NCI-H2196 (cell line): Measurements from ENCODE around the gene EVC.

ENCODE experiments used
- DNase-seq: peaks from one replicate; lab custom pipeline; 2025; ENCODE audit not compliant: unreplicated experiment; lab: John Stamatoyannopoulos, UW

EVC gene

DNA sequence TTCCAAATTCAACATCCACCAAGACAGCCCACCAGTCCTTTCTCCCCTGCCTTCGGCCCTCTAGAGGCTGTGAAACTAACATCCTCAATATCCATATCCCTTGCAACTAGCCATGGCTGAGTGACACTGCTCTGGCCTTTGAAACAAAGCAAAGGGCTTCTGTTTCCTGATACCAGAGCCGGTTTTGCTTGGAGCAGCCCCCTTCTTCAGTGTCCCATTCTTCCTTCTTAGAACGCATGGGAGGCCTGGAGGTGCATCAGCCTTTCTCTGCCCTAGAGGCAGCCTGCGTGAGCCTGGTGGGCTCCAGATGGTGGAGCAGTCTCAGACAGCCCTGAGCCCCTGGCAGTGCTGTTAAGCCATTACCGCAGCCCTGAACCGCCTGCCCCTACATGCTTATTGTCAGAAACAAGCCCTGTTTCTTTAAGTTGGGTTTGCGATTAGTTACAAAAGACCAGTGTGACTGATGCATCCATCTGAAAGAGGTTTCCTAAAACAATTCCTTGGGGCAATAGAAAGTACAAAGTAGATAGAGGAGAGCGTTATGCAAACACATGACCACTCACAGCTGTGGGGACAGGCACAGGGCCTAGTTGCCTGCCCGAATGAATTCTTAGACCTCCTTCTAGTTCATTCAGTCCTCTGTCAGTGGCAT is 74.1 kb downstream of the EVC start:
- no peak for DNase-seq

DNA sequence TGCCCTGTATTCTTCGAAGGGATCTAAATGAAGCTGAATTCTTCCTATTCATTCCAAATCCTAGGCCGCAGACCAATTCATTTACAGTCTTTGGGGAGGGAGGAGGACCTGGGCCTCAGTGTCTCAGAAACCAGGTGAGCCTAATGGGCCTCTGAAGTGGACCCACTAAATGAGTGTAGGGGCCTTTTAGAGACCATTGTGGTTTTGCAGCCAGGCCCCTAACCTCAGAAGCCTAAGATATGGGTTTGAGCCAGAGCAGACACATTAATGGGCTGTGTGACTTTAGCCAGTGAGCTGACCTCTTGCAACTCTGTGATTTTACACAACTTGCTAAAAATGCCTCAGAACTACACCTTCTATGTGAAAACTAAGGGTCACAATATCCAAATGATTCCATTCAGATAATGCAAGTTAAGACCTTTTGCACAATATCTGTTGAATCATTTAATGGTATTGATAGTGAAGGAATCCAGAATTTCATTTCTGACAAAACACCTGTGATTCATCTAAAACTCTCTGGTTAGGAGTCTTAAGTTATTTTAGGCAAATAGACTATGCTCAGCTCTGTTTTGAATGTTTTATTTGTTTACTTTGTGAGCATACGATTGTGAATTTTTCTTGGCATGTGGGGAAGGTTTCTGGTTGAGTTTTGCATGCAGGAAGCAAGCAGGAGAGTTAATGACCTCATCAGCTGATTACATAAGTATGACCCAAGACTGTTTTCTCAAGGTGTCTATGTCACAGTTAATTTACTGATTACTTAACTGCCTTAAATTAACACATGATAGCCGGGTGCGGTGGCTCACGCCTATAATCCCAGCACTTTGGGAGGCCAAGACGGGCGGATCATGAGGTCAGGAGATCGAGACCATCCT is 75.0 kb downstream of the EVC start:
- no peak for DNase-seq

DNA sequence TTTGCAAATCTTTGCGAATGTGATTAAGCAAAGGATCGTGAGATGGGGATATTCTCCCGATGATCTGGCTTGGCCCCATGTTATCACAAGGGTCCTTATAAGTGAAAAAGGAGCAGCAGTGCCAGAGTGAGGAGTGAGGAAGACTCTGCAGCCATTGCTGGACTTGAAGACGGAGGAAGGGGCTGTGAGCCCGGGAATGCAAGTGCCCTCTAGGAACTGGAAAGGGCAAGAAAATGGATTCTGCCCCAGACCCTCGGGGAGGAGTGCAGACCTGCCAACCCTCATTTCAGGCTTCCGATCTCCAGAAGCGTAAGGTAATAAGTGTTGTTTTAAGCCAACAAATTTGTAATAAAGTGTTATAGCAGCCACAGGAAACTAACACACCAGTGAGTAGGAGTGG is 76.3 kb downstream of the EVC start:
- no peak for DNase-seq

DNA sequence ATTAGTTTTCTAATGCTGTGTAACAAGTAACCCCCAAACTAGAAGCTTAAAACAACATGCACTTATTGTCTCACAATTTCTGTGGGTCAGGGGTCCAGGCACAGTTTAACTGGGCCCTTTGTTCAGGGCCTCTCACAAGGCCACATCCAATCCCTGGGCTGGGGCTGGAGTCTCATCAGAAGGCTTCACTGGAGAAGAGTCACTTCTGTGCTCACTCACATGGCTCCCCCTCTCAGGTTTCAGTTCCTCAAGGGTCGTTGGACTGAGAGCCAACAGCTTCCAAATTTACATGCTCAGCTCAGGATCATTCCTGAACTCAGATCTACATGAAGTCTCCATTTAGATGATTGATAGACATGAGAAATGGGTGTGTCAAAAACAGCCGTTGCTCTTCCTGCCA is 77.1 kb downstream of the EVC start:
- no peak for DNase-seq

DNA sequence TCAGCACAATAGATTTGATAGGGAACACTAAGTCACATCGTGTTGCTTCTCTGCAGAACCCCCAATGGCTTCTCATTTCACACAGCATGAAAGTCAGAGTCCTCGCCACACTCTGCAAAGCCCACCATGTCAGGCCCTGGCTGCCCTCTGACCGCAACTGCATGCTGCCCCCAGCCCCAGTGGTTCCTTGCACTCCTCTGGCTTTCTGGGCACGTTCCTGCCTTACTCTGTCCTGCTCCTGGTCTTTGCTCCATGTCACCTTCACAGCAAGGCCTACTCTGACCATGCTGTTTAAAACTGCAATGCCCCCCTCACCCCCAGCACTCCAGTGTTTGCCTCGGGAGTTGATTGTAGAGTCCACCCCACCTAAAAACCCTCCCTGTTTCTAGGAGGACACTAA is 78.1 kb downstream of the EVC start:
- no peak for DNase-seq

DNA sequence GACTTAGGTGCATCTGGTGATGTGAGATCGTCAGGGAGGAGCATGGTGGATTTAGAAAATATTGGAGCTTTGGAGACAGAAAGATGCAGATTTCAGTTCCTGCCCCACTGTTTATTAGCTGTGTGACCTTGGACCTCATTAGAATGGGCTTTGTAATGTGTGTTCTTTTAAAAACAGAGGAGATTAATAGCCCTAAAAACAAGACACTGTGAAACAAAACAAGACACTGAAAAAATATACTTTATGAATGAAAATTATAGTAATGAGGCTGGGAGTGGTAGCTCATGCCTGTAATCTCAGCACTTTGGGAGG is 79.5 kb downstream of the EVC start:
- DNase-seq = no peak

DNA sequence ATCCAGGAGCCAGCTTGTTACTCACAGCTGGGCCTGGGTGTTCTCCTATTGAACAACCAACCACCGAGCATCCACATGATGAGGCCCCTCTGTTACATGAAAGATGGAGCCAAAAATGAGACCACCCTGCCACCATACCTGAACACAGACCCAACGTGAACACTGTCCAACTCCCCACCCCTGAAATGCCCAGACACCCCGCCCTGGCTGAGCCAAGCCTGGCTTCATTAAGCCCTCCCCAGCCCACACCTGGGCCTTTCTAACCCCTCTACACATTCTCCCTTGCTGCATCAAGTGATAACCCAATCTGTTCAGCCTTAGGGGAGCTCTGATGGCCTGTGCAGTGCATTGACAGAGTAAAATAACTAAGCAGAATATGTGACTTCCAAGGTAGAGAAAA is 80.7 kb downstream of the EVC start:
- DNase-seq = no peak

DNA sequence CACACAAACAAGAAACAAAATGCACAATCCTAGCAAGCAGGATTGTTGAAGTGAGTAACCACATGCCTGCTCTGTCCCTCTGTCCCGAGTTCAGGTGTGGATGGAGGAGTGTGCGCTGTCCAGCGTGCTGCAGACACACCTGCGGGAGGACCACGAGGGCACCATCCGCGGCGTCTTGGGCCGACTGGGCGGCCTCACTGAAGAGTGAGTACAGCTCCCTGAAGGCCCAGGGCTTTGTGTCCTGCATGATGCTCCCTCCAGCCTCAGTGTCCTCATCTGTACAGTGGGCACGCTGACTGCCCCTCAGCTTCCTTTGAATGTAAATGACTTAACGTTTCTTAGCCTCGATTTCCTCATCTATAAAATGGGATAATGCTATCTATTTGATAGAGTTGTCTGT is 82.5 kb downstream of the EVC start:
- DNase-seq = no peak

DNA sequence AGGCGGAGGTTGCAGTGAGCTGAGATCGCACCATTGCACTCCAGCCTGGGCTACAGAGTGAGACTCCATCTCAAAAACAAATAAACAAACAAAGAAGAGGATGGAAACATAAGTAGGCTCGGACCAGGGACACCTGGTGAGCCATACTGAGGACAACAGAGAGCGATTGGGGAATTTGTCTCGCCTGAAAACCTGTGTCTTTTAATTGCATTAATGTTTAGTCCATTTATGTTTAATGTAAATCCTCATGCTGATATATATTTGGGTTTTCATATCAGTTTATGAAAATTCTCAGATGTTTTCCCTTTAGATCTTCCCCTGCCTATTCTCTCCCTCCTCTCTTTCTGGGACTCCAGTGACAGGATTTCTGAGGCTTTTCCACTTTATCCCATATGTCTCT is 84.6 kb downstream of the EVC start:
- DNase-seq = no peak

DNA sequence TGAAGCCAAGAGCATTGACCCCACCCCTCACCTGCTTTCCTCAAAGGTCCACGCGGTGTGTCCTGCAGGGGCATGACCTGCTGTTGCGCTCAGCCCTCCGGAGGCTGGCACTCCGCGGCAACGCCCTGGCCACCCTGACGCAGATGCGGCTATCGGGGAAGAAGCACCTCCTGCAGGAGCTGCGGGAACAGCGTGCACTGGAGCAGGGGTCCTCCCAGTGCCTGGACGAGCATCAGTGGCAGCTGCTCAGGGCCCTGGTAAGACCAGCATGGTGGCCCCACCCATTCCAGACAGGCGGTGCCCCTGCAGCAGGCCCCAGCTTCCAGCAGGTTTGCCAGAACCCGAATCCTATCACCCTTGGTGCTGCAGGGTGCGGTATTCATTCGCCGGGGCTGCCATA is 86.0 kb downstream of the EVC start:
- DNase-seq = no peak

DNA sequence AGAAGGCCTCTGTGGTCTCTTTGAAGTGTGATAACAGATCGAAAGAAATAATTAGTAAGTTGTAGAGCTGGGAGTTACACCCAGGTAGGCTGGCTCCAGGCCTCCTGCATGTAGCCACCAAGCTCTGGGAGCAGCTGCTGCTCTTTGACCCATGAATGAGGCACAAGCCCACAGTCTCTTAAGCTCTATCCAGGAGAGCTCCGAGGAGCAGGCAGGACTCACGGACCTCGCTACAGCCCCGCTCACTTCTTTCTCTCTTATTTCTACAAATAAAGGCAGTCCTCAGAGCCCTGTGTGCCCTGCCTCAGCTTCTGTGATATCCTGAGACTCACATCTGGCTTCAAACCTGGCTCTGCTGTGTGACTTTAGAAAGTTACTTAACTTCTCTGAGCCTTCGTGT is 86.9 kb downstream of the EVC start:
- no peak for DNase-seq

DNA sequence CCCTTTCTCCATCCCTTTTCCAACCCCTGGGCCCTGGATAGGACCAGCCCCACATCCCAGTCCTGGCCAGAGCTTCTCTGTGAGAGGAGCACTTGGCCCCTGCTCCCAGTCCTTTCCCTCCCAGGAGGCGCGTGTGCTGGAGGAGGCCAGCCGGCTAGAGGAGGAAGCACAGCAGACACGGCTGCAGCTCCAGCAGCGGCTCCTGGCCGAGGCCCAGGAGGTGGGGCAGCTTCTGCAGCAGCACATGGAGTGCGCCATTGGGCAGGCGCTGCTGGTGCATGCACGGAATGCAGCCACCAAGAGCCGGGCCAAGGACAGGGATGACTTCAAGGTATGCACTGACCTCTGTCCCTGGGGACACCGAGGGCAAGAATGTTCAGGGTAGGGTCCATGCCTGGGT is 87.5 kb downstream of the EVC start:
- DNase-seq = no peak

DNA sequence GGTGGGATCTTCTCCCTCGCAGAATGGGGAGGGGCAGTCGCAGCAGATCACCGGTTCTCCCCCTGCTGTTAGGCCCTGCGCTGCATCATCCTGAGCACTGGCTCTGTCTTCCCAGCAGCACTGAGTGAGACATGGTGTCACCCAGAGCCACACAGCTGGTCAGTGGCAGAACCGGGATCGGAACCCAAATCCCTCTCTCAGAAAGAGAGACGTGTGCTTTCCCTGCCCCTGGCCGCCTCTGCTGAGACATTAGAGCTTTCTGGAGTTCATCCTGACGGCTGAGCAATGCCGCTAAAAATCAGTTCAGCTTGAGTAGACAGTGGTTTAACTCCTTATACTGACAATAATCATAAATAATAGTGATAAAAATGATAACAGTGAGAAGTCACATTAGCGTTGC is 87.9 kb downstream of the EVC start:
- no peak for DNase-seq

DNA sequence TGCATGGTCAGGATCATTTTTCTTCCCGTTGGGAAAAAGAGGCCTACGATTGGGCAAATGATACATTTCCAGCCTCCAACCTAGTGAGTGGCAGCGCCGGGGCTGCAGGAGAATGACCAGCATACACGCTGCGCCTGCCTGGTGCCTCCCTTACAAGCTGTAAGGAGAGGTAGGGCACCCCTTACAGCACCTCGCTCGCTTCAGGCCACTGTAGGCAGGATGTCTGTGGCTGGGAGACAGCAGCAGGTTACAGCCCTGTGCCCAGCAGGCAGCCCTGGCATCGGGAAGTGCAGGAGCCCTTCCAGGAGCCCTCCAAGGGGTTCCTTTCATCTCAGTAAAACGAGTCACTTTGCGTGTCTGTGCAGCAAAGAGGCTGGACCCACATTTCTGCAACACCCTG is 88.4 kb downstream of the EVC start:
- DNase-seq = no peak

DNA sequence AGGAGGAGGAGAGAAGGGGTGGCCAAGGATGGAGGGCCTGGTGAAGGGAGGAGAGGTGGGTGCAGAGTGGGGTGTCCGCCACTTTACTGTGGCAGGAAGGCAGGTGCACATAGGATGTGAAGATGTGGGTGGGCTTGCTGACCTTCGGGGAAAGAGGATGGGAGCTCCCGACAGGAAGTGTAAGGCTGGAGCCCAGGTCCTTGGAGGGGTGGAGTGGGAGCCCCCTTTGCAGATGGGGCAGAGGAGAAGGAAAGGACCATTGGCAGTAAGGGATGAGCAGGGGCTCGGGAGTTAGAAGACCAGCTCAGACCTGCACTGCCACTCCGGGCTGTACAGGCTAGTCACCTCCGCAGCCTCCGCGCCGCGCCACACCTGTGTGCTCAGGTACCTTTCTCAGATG is 89.5 kb downstream of the EVC start:
- no peak for DNase-seq

DNA sequence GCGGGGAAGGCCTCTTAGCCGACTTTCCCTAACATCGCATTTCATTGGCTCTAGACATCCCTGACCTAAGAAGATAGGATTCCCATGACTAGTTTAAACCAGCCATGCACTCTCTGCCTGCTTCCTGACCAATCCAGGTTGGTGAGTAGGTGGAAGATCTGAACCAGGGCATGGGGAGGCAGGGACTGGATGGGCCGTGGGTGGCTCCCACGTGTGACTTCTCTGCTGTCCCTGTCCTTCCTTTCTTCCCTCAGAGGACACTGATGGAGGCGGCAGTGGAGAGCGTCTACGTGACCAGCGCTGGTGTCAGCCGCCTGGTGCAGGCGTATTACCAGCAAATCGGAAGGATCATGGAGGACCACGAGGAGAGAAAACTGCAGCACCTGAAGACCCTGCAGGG is 90.7 kb downstream of the EVC start:
- no peak for DNase-seq

DNA sequence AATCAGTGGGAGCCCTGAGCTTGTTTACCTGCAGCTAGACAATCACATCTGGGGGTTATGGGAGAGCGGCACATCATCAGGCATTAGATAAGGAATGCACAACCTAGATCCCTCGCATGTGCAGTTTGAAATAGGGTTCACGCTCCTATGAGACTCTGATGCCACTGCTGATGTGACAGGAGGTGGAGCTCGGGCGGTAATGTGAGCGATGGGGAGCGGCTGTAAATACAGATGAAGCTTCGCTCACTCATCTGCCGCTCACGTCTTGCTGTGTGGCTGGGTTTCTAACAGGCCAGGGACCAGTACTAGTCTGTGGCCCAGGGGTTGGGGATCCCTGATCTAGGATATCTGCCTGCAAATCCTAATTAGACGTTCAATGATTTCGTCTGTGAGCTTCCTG is 91.6 kb downstream of the EVC start:
- DNase-seq = no peak

DNA sequence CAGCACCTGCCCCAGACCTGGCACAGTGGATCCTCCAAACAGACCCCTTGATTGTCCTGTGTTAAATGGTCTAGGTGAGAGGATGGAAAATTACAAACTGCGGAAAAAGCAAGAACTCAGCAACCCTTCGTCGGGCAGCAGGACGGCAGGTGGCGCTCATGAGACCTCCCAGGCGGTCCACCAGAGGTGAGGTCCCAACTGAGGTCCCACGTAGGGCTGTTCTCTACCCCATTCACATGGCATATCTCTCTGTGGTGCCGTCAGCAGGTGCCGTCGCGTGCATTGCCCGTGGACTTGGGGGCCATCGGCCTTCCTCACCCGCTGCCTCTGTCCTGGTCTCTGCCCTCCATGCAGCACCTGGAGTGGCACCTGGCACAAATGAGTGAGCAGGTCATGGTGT is 93.7 kb downstream of the EVC start:
- no peak for DNase-seq

DNA sequence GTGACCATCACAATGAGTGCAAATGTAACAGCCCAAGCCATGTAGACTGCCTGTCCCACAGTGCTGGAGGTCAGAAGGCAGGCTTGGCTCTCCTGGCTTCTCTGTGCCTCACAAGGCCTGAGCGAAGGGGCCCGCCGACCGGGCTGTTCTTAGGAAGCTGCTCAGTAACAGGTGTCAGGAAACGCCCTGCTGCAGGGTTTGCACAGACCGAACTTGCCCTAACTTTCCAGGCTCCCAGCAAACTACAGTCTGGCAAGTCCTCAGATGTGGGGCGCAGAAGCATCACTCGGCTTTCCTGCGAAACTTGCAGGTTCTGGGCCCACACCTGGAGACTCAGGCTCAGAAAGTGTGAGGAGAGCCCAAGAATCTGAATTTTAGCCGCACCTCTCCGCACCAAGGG is 94.3 kb downstream of the EVC start:
- no peak for DNase-seq

DNA sequence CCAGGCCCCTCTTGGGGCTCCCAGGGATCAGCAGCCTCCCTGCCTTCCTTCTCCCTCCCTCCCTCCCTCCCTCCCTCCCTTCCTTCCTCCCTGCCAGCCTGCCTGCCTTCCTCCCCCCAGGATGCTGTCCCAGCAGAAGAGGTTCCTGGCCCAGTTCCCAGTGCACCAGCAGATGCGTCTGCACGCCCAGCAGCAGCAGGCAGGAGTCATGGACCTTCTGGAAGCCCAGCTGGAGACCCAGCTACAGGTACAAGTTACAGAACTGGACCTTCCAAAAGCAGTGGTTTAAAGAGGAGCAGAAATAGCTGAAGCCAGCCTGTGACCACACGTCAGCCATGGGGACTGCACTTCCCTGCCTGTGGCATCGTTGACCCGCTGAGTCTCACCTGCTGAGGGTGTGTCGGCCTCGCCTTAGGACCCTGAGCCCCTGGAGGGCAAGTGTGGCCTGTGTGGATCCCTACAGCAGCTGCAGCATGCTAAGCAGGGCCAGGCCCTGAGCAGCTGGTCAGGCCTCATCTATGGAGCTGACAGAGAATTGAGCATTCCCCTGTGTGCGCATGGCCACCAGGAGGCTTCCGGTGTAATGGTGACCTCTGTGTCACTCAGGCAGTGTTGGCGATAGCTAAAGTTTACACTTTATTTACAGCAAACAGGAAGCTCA is 97.2 kb downstream of the EVC start:
- peak; percentile 81 for DNase-seq

DNA sequence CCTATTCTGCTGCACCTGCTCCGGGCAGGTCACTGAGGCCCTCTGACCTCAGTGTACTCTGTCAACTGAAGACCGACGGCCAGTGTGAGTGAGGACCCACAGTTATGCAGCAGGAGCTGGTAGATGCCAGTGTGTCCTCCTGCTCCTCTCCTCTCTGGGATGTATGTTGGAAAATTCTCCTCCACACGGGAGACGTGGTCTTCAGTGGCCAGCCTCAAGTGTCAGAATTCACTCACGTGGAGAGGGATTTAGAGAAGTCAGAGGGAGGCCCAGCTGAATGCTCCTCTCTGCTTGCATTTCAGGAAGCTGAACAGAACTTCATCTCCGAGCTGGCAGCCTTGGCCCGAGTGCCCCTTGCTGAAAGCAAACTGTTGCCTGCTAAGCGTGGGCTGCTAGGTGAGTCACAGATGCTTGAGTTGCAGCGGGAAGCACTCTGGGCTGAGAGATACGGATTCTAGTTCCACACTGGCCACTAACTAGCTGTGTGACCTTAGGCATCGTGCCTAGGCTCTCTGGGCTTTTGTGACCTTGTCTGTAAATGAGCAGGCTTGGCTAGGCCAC is 98.3 kb downstream of the EVC start:
- no peak for DNase-seq

DNA sequence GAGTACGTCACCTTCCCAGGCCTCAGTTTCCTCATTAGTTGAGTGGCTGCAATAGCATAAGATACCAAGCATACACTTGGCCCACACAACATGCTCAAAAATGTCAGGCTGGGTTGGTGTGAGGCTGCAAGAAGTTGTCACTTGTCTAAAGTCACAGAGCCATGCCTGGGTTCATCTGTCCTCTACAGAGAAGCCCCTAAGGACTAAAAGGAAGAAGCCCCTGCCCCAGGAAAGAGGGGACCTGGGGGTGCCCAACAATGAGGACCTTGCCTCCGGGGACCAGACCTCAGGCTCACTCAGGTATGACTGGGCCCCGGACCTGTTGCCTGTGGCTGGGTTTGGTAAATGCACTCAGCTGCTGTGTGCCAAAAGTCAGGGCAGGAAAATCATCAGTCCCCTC is 99.2 kb downstream of the EVC start:
- no peak for DNase-seq
